WTC11 (cell line): ENCODE results near the gene UQCRC2.

Source experiments
- ARID4B ChIP-seq: sonication (generic); formaldehyde crosslinking; IDR thresholded peaks from 2 replicates; pipeline ENCODE4 v1.8.0; 2023; ENCODE audit warnings: missing genetic modification reagents, mild to moderate bottlenecking, borderline replicate concordance
- ATF1 ChIP-seq: sonication (generic); formaldehyde crosslinking; IDR thresholded peaks from 2 replicates; pipeline ENCODE4 v1.8.1; 2023; ENCODE audit warnings: mild to moderate bottlenecking, moderate library complexity, missing genetic modification reagents
- CBFB ChIP-seq: sonication (generic); formaldehyde crosslinking; IDR thresholded peaks from 2 replicates; pipeline ENCODE4 v1.8.1; 2022; ENCODE audit warnings: mild to moderate bottlenecking, low read depth, missing genetic modification reagents
- CTCF ChIP-seq: fragments of 200-600 bp; IDR thresholded peaks from 2 replicates; pipeline ENCODE4 v1.8.0; 2022; ENCODE audit warnings: antibody characterized with exemption
- E2F4 ChIP-seq: sonication (generic); formaldehyde crosslinking; IDR thresholded peaks from 2 replicates; pipeline ENCODE4 v1.8.1; 2022; ENCODE audit warnings: low read depth, mild to moderate bottlenecking, moderate library complexity, missing genetic modification reagents, borderline replicate concordance
- ESRRA ChIP-seq: sonication (generic); formaldehyde crosslinking; IDR thresholded peaks from 2 replicates; pipeline ENCODE4 v1.8.1; 2022; ENCODE audit warnings: mild to moderate bottlenecking, missing genetic modification reagents, borderline replicate concordance
- ETV6 ChIP-seq: sonication (generic); formaldehyde crosslinking; IDR thresholded peaks from 2 replicates; pipeline ENCODE4 v1.8.1; 2022; ENCODE audit warnings: mild to moderate bottlenecking, missing genetic modification reagents
- MAX ChIP-seq: sonication (generic); formaldehyde crosslinking; IDR thresholded peaks from 2 replicates; pipeline ENCODE4 v1.8.0; 2022; ENCODE audit warnings: mild to moderate bottlenecking, missing genetic modification reagents
- TCF7 ChIP-seq: sonication (generic); formaldehyde crosslinking; IDR thresholded peaks from 2 replicates; pipeline ENCODE4 v1.8.0; 2022; ENCODE audit warnings: mild to moderate bottlenecking, low read depth, missing genetic modification reagents, moderate library complexity
- TEAD4 ChIP-seq: sonication (generic); formaldehyde crosslinking; IDR thresholded peaks from 2 replicates; pipeline ENCODE4 v1.8.0; 2022; ENCODE audit warnings: mild to moderate bottlenecking, missing genetic modification reagents
- ZNF317 ChIP-seq: sonication (generic); formaldehyde crosslinking; IDR thresholded peaks from 2 replicates; pipeline ENCODE4 v1.8.1; 2023; ENCODE audit warnings: low read depth, mild to moderate bottlenecking, moderate library complexity, missing genetic modification reagents, borderline replicate concordance
- TF ChIP-seq, protein P1 (sequence below): sonication (generic); formaldehyde crosslinking; IDR thresholded peaks from 2 replicates; pipeline ENCODE4 v1.8.1; 2022; ENCODE audit warnings: missing genetic modification reagents, borderline replicate concordance

- TF ChIP-seq ARID4B (no peak), CBFB (CRISPR knock-in tag) (no peak), CTCF (no peak), TEAD4 (CRISPR knock-in tag) (no peak), ESRRA (no peak), MAX (CRISPR knock-in tag) (no peak), ETV6 (no peak), E2F4 (CRISPR knock-in tag) (no peak), ATF1 (CRISPR knock-in tag) (no peak), TCF7 (no peak), ZNF317 (no peak)
- TF ChIP-seq, protein P1, sequence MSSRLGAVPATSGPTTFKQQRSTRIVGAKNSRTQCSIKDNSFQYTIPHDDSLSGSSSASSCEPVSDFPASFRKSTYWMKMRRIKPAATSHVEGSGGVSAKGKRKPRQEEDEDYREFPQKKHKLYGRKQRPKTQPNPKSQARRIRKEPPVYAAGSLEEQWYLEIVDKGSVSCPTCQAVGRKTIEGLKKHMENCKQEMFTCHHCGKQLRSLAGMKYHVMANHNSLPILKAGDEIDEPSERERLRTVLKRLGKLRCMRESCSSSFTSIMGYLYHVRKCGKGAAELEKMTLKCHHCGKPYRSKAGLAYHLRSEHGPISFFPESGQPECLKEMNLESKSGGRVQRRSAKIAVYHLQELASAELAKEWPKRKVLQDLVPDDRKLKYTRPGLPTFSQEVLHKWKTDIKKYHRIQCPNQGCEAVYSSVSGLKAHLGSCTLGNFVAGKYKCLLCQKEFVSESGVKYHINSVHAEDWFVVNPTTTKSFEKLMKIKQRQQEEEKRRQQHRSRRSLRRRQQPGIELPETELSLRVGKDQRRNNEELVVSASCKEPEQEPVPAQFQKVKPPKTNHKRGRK: no peak
These were observed 60.3 kb downstream of the UQCRC2 start for GRCh38 chr16:22013486-22013885.
